ENCODE measurements around the gene ODC1. TPM values are rescaled to one million over a fixed set of nuclear protein-coding genes. Genes with fewer than 3 reads are reported as not detected.

The ODC1 gene
- total and polyA plus RNA-seq, 2 of the 4 experiments (the other 2 are of a cell fraction): 117 to 204 TPM

- Histone ChIP-seq H3K14ac (replicated peaks; ENCODE audit: low read depth, low read length) (no peak overlapping the region; the same call in 1 of the 2 replicates), H2BK15ac (ENCODE audit: low read depth, low read length) (no peak overlapping the region), H3K36me3 (ENCODE audit: control insufficient read depth, insufficient read depth, low read length) (no peaks in the 10 kb centered on the region), H2BK120ac (ENCODE audit: low read depth, low read length) (no peak overlapping the region), H3K4me2 (ENCODE audit: low read depth, low read length) (no peak overlapping the region), H4K5ac (ENCODE audit: low read depth, low read length) (no peak overlapping the region), H2BK20ac (ENCODE audit: low read depth, low read length) (no peak overlapping the region), H3K4ac (ENCODE audit: low read depth, low read length) (no peak overlapping the region), H3K79me1 (ENCODE audit: low read depth in 1 of 2, low read length in 2 of 2) (no peaks in the 10 kb centered on the region), H4K91ac (ENCODE audit: insufficient read depth, low read depth, low read length) (no peak overlapping the region), H3K27ac (ENCODE audit: insufficient read depth, low read length) (no peak overlapping the region), H3K18ac (ENCODE audit: low read depth, low read length) (no peak overlapping the region), H4K20me1 (ENCODE audit: insufficient read depth, low read length) (no peaks in the 10 kb centered on the region), H4K8ac (ENCODE audit: low read depth in 2 of 2, low read length in 2 of 2) (no peak overlapping the region; a peak in 1 of 4 replicates), H3K9ac (ENCODE audit: low read depth, low read length) (no peak overlapping the region), H2AK9ac (replicated peaks; ENCODE audit: low read depth, low read length, poor library complexity) (no peak overlapping the region), H3K56ac (ENCODE audit: extremely low read depth, insufficient read depth, low read length) (no peak overlapping the region), H3K9me1 (ENCODE audit: insufficient read depth, low read length) (no peaks in the 10 kb centered on the region), H2BK5ac (ENCODE audit: low read depth, low read length, poor library complexity, severe bottlenecking) (no peak overlapping the region), H3K4me1 (ENCODE audit: control insufficient read depth, insufficient read depth, low read length) (peaks cover 2% of the 10 kb centered on the region), H3K27me3 (ENCODE audit: control insufficient read depth, insufficient read depth, low read length) (peaks cover 21% of the 10 kb centered on the region), H3K4me3 (ENCODE audit: insufficient read depth, low read depth, low read length) (no peak overlapping the region), H2AFZ (replicated peaks; ENCODE audit: low read length, poor library complexity) (peak overlapping the region; percentile 74), H3K23ac (ENCODE audit: low read depth, low read length) (no peak overlapping the region), H3K9me3 (ENCODE audit: control insufficient read depth, insufficient read depth, low read length) (no peaks in the 10 kb centered on the region), H2AK5ac (ENCODE audit: low read depth, low read length) (no peak overlapping the region)
- ChIA-PET CTCF (no interaction called here), POLR2A (ENCODE audit: unreplicated experiment) (no interaction called here)
- dilution Hi-C loops (cut with HindIII; ENCODE audit: low sequenced_read_pairs, unreplicated experiment) (no loop called here), intact Hi-C loops (cut with micrococcal nuclease) (no loop called here), in situ Hi-C loops (cut with MboI; ENCODE audit: low sequenced_read_pairs) (loop anchor here (5.0 kb wide), 1 partner anchor 199 kb away; no protein-coding TSS in a partner anchor)
- DNase-seq (peak; percentile 73), ATAC-seq (ENCODE audit: low read depth) (no peak)
- TF ChIP-seq USF2 (IDR thresholded peaks at IDR 0.05; ENCODE audit: low read depth, low read length): no peak
- no peak for TF ChIP-seq ELK1 (IDR thresholded peaks at IDR 0.05; ENCODE audit: borderline replicate concordance, low read depth, low read length)
- no peak for TF ChIP-seq CTCF (conservative IDR thresholded peaks at IDR 0.05; ENCODE audit: low read depth, low read length)
- no peak for TF ChIP-seq MAFK (IDR thresholded peaks at IDR 0.05; ENCODE audit: low read depth, low read length)
- no peak for TF ChIP-seq RAD21 (IDR thresholded peaks at IDR 0.05; ENCODE audit: low read length)
- no peak for TF ChIP-seq RFX5 (IDR thresholded peaks at IDR 0.05; ENCODE audit: low read depth, low read length)
- no peak for TF ChIP-seq NFE2L2 (IDR thresholded peaks at IDR 0.05; ENCODE audit: low read depth, low read length)
- no peak for TF ChIP-seq MAZ (IDR thresholded peaks at IDR 0.05; ENCODE audit: borderline replicate concordance, low read depth, low read length)
- TF ChIP-seq SMC3 (IDR thresholded peaks at IDR 0.05; ENCODE audit: low read depth, low read length): no peak
- TF ChIP-seq FOS (IDR thresholded peaks at IDR 0.05; ENCODE audit: low read depth, low read length): no peak
- no peak for TF ChIP-seq CEBPB (IDR thresholded peaks at IDR 0.05; ENCODE audit: low read depth, low read length)
- TF ChIP-seq POLR2A (IDR thresholded peaks at IDR 0.05; ENCODE audit: low read depth, low read length): no peak
- no TSS peak for BruUV-seq (replicated peaks)
- 27% methylated on average over 2 of the region's 11 CpGs; no CpG with 5 or more reads in 1 of the 2 experiments for WGBS, 2 experiments (ENCODE audit: extremely low coverage in 2 of 2, insufficient read length in 1 of 2)
Observed at GRCh38 chr2:10457846-10458598, 9.9 kb upstream of the ODC1 start.

All from IMR-90 (cell line).